Adrenal gland (tissue), 5 donors: ENCODE results near the gene COL23A1.

Experiments used
- CTCF ChIP-seq, 6 experiments: fragments of 450-650 bp in 4 of 6; fragments of 200-600 bp in 2 of 6; sonication (generic) in 1 of 6; IDR thresholded peaks; 1 replicate in 5 of 6; 2 replicates in 1 of 6; pipeline versions ENCODE4 v1.5.1 to v1.8.0; 2016 to 2021; ENCODE audit warnings: antibody characterized with exemption in 6 of 6, mild to moderate bottlenecking in 2 of 6, moderate library complexity in 1 of 6
- POLR2A ChIP-seq, 2 donors: fragments of 450-650 bp; IDR thresholded peaks; one replicate each; pipeline ENCODE4 v1.6.1; 2017; ENCODE audit warnings: antibody characterized with exemption in 2 of 2, mild to moderate bottlenecking in 2 of 2, moderate library complexity in 1 of 2
- donor health status: DM: no; HTN: no; CAD: no.

- TF ChIP-seq CTCF (IDR thresholded peaks at IDR 0.05) (no peak), POLR2A (IDR thresholded peaks at IDR 0.05) (no peak)
These were observed 32.8 kb downstream of the COL23A1 start for GRCh38 chr5:178557416-178557815.
